HepG2 (cell line): ENCODE data around the gene APC2. TPM values are rescaled to one million over a fixed set of nuclear protein-coding genes. Genes with fewer than 3 reads are reported as not detected.

Experiments used
- ARID2 ChIP-seq: sonication (generic); formaldehyde crosslinking; IDR thresholded peaks from 2 replicates; pipeline ENCODE4 v1.8.1; 2022; ENCODE audit warnings: mild to moderate bottlenecking, missing genetic modification reagents, borderline replicate concordance
- FOXA3 ChIP-seq: IDR thresholded peaks from 2 replicates; pipeline ENCODE4 v1.6.1; 2016; ENCODE audit warnings: missing genetic modification reagents, missing compliant biosample characterization
- FOXK1 ChIP-seq: sonication (generic); formaldehyde crosslinking; IDR thresholded peaks from 2 replicates; pipeline ENCODE4 v1.4.0; 2020; ENCODE audit warnings: low read depth, missing genetic modification reagents, borderline replicate concordance
- HDAC2 ChIP-seq: sonication (generic); formaldehyde crosslinking; IDR thresholded peaks from 2 replicates; pipeline ENCODE4 v1.4.0; 2020; ENCODE audit warnings: missing genetic modification reagents
- MED13 ChIP-seq: sonication (generic); formaldehyde crosslinking; IDR thresholded peaks from 2 replicates; pipeline ENCODE4 v1.5.0; 2020; ENCODE audit warnings: missing genetic modification reagents
- NR2C2 ChIP-seq: sonication (generic); formaldehyde crosslinking; IDR thresholded peaks from 2 replicates; pipeline ENCODE4 v1.4.0; 2020; ENCODE audit warnings: missing genetic modification reagents, mild to moderate bottlenecking, moderate library complexity, borderline replicate concordance
- NR3C1 ChIP-seq: sonication (generic); formaldehyde crosslinking; IDR thresholded peaks from 2 replicates; pipeline ENCODE4 v1.4.0; 2020; ENCODE audit warnings: missing genetic modification reagents
- REPIN1 ChIP-seq: sonication (generic); formaldehyde crosslinking; IDR thresholded peaks from 2 replicates; pipeline ENCODE4 v1.8.0; 2022; ENCODE audit warnings: missing genetic modification reagents, low read depth, mild to moderate bottlenecking, borderline replicate concordance
- RFXANK ChIP-seq: IDR thresholded peaks from 2 replicates; pipeline ENCODE4 v1.6.1; 2016
- SMC3 ChIP-seq: IDR thresholded peaks from 2 replicates; pipeline ENCODE4 v1.6.1; 2011; ENCODE audit warnings: low read length, improper control_type of control experiment
- SRY ChIP-seq: sonication (generic); formaldehyde crosslinking; IDR thresholded peaks from 2 replicates; pipeline ENCODE4 v1.8.0; 2022; ENCODE audit warnings: mild to moderate bottlenecking, missing genetic modification reagents
- TBP ChIP-seq: sonication (generic); formaldehyde crosslinking; IDR thresholded peaks from 2 replicates; pipeline ENCODE4 v1.5.0; 2020; ENCODE audit warnings: missing genetic modification reagents
- U2AF2 ChIP-seq: fragments of 200-400 bp; formaldehyde crosslinking; IDR thresholded peaks from 2 replicates; pipeline ENCODE4 v1.6.1; 2017; ENCODE audit warnings: low read depth, mild to moderate bottlenecking, low read length
- YEATS2 ChIP-seq: sonication (generic); formaldehyde crosslinking; IDR thresholded peaks from 2 replicates; pipeline ENCODE4 v1.4.0; 2020; ENCODE audit warnings: missing genetic modification reagents, borderline replicate concordance
- ZBTB20 ChIP-seq: sonication (generic); formaldehyde crosslinking; IDR thresholded peaks from 2 replicates; pipeline ENCODE4 v1.8.1; 2023; ENCODE audit warnings: missing genetic modification reagents, low read depth, mild to moderate bottlenecking, borderline replicate concordance
- ZNF205 ChIP-seq: IDR thresholded peaks from 2 replicates; pipeline ENCODE4 v1.6.1; 2018; ENCODE audit warnings: missing biosample characterization, missing genetic modification reagents
- ZNF367 ChIP-seq: sonication (generic); formaldehyde crosslinking; IDR thresholded peaks from 2 replicates; pipeline ENCODE4 v1.4.0; 2020; ENCODE audit warnings: missing genetic modification reagents, borderline replicate concordance
- ZNF431 ChIP-seq: sonication (generic); formaldehyde crosslinking; IDR thresholded peaks from 2 replicates; pipeline ENCODE4 v1.9.0; 2022; ENCODE audit warnings: missing genetic modification reagents, low read depth, mild to moderate bottlenecking, borderline replicate concordance
- ZNF556 ChIP-seq: sonication (generic); formaldehyde crosslinking; IDR thresholded peaks from 2 replicates; pipeline ENCODE4 v1.4.0; 2020; ENCODE audit warnings: mild to moderate bottlenecking, missing genetic modification reagents, borderline replicate concordance
- ZNF768 ChIP-seq: sonication (generic); formaldehyde crosslinking; IDR thresholded peaks from 2 replicates; pipeline ENCODE4 v1.4.0; 2020; ENCODE audit warnings: missing genetic modification reagents
- ZNF780A ChIP-seq: sonication (generic); formaldehyde crosslinking; IDR thresholded peaks from 2 replicates; pipeline ENCODE4 v1.8.0; 2022; ENCODE audit warnings: mild to moderate bottlenecking, missing genetic modification reagents, moderate library complexity
- ZNF83 ChIP-seq: sonication (generic); formaldehyde crosslinking; IDR thresholded peaks from 2 replicates; pipeline ENCODE4 v1.4.0; 2020; ENCODE audit warnings: missing genetic modification reagents, mild to moderate bottlenecking, borderline replicate concordance
- ZSCAN22 ChIP-seq: sonication (generic); formaldehyde crosslinking; IDR thresholded peaks from 2 replicates; pipeline ENCODE4 v1.4.0; 2020; ENCODE audit warnings: mild to moderate bottlenecking, missing genetic modification reagents
- polyA plus RNA-seq, 8 experiments: library from polyadenylated mRNA; depleted of rRNA in 3 of 8; stranded (reverse) in 7 of 8; unstranded in 1 of 8; fragments of >200 nt; fragmentation: Illumina TruSeq in 4 of 8; extraction: Trizol in 4 of 8; gene quantifications; 2 replicates each; pipeline versions ENCODE4 v1.2.1 to v1.2.3, GENCODE V29; 2011 to 2016; ENCODE audit warnings: low read depth in 4 of 8, missing spikeins in 1 of 8, mixed read lengths in 1 of 8; ENCODE audit not compliant: insufficient read depth in 1 of 8
- total RNA-seq, 5 experiments: library from RNA; depleted of rRNA; stranded (reverse); fragments of >200 nt; fragmentation: Illumina TruSeq; extraction: Trizol; gene quantifications; 2 replicates each; pipeline ENCODE4 v1.2.3, GENCODE V29; 2016; ENCODE audit warnings: low read depth in 1 of 5
- TF ChIP-seq, protein P1 (sequence below): sonication (generic); formaldehyde crosslinking; IDR thresholded peaks from 2 replicates; pipeline ENCODE4 v1.4.0; 2020; ENCODE audit warnings: mild to moderate bottlenecking, missing genetic modification reagents
- TF ChIP-seq, protein P2 (sequence below): sonication (generic); formaldehyde crosslinking; IDR thresholded peaks from 2 replicates; pipeline ENCODE4 v1.4.0; 2020; ENCODE audit warnings: missing genetic modification reagents

The APC2 gene
- total and polyA plus RNA-seq, 2 of the 13 experiments (the other 11 are each of a cell fraction or from before 2014, with no cell fraction given): 0.08 to 0.22 TPM

DNA sequence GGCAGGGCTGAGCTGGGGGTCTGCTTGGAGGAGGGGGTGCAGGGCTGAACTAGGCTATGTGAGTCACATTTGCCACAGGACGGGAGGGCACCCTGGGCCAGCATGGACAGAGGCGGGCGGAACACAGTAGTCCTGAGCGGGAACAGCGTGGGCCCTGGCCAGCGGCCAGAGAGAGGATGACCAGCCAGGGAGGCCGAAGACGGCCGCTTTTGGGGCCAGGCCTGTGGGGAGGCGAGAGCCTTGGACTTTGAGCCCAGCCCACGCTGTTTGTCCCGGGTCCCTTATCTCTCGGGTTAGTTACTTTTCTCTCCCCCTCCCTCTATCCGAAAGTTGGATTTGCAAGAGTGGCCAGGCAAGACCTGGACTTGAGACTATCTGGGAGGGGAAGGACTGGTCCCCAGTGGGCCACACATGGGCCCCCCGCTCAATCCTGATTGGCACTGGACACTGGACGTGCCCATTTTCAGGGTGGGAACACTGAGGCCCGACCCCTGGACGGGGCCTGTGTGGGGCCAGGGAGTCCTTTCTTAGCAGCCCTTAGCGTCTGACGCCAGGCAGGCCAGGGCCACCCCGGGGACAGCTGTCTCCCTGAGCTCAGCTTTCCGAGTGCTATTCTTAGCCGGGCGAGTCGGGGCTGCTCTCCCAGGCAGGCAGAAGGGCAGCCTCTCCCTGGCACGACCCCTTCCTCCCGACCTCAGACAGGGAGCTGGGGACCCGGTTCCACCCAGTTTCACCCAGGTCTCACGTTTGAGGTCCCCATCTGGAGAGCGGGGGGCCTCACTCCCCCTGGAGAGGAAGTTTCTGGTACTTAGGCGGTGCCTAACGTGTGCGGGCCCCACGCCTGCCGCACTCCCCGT, 49.4 kb upstream of the APC2 start (continued):
- peak; percentile 62; the same call in 1 of the 2 replicates for TF ChIP-seq ZNF556 (CRISPR knock-in tag)
- peak; percentile 62; the same call in 1 of the 2 replicates for TF ChIP-seq YEATS2 (CRISPR knock-in tag)
- peak; percentile 61; the same call in 1 of the 2 replicates for TF ChIP-seq FOXA3 (CRISPR knock-in tag)
- TF ChIP-seq ARID2 (CRISPR knock-in tag): 0 out of 2 replicates have a peak, but pooled peaks have one; percentile 80
- TF ChIP-seq ZBTB20: 0 out of 2 replicates have a peak, but pooled peaks have one; percentile 48
- TF ChIP-seq, protein P1, sequence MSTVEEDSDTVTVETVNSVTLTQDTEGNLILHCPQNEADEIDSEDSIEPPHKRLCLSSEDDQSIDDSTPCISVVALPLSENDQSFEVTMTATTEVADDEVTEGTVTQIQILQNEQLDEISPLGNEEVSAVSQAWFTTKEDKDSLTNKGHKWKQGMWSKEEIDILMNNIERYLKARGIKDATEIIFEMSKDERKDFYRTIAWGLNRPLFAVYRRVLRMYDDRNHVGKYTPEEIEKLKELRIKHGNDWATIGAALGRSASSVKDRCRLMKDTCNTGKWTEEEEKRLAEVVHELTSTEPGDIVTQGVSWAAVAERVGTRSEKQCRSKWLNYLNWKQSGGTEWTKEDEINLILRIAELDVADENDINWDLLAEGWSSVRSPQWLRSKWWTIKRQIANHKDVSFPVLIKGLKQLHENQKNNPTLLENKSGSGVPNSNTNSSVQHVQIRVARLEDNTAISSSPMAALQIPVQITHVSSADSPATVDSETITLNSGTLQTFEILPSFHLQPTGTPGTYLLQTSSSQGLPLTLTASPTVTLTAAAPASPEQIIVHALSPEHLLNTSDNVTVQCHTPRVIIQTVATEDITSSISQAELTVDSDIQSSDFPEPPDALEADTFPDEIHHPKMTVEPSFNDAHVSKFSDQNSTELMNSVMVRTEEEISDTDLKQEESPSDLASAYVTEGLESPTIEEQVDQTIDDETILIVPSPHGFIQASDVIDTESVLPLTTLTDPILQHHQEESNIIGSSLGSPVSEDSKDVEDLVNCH (CRISPR knock-in tag): no peak
- no peak; the same call in 1 of the 2 replicates for TF ChIP-seq U2AF2
- peak; percentile 59; the same call in 1 of the 2 replicates for TF ChIP-seq MED13 (CRISPR knock-in tag)
- TF ChIP-seq FOXK1: peak; percentile 11; the same call in 1 of the 2 replicates
- TF ChIP-seq TBP (CRISPR knock-in tag): no peak
- TF ChIP-seq HDAC2 (CRISPR knock-in tag): peak; percentile 92
- TF ChIP-seq SRY (CRISPR knock-in tag): peak; percentile 26; the same call in 1 of the 2 replicates
- TF ChIP-seq SMC3: no peak
- no peak for TF ChIP-seq RFXANK (CRISPR knock-in tag)
- TF ChIP-seq ZNF367 (CRISPR knock-in tag): no peak
- no peak for TF ChIP-seq ZSCAN22 (CRISPR knock-in tag)
- TF ChIP-seq ZNF205 (CRISPR knock-in tag): peak; percentile 34; the same call in 1 of the 2 replicates
- peak; percentile 96 for TF ChIP-seq ZNF768 (CRISPR knock-in tag)
- peak; percentile 59; the same call in 1 of the 2 replicates for TF ChIP-seq NR2C2 (CRISPR knock-in tag)
- no peak; the same call in 1 of the 2 replicates for TF ChIP-seq ZNF83 (CRISPR knock-in tag)
- TF ChIP-seq ZNF780A (CRISPR knock-in tag): no peak
- no peak for TF ChIP-seq NR3C1 (CRISPR knock-in tag)
- 0 out of 2 replicates have a peak, but pooled peaks have one; percentile 36 for TF ChIP-seq ZNF431 (CRISPR knock-in tag)
- TF ChIP-seq REPIN1 (CRISPR knock-in tag): peak; percentile 89
- TF ChIP-seq, protein P2, sequence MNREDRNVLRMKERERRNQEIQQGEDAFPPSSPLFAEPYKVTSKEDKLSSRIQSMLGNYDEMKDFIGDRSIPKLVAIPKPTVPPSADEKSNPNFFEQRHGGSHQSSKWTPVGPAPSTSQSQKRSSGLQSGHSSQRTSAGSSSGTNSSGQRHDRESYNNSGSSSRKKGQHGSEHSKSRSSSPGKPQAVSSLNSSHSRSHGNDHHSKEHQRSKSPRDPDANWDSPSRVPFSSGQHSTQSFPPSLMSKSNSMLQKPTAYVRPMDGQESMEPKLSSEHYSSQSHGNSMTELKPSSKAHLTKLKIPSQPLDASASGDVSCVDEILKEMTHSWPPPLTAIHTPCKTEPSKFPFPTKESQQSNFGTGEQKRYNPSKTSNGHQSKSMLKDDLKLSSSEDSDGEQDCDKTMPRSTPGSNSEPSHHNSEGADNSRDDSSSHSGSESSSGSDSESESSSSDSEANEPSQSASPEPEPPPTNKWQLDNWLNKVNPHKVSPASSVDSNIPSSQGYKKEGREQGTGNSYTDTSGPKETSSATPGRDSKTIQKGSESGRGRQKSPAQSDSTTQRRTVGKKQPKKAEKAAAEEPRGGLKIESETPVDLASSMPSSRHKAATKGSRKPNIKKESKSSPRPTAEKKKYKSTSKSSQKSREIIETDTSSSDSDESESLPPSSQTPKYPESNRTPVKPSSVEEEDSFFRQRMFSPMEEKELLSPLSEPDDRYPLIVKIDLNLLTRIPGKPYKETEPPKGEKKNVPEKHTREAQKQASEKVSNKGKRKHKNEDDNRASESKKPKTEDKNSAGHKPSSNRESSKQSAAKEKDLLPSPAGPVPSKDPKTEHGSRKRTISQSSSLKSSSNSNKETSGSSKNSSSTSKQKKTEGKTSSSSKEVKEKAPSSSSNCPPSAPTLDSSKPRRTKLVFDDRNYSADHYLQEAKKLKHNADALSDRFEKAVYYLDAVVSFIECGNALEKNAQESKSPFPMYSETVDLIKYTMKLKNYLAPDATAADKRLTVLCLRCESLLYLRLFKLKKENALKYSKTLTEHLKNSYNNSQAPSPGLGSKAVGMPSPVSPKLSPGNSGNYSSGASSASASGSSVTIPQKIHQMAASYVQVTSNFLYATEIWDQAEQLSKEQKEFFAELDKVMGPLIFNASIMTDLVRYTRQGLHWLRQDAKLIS (CRISPR knock-in tag): peak; percentile 52; the same call in 1 of the 2 replicates
